D721Med (cell line): ENCODE results near the gene ROCK1.

Experiments
- DNase-seq: peaks from one replicate; pipeline ENCODE4 v3.0.0; 2011; ENCODE audit warnings: low spot score; ENCODE audit not compliant: insufficient read length
- FAIRE-seq: peaks from 2 replicates; lab custom pipeline; 2011; peaks lifted over from hg19 to GRCh38; lab: Jason Lieb, UNC
- CTCF ChIP-seq: IDR thresholded peaks from 2 replicates; pipeline ENCODE4 v1.5.1; 2012; ENCODE audit warnings: mild to moderate bottlenecking, control low read depth; ENCODE audit not compliant: insufficient read depth; ENCODE audit errors: missing control alignments

ROCK1 gene

GRCh38 chr18:21073180-21073579 lies 38.4 kb downstream of the ROCK1 start:
- TF ChIP-seq CTCF: no peak
- DNase-seq (no peak), FAIRE-seq (no peak)

GRCh38 chr18:21071071-21071470 lies 40.5 kb downstream of the ROCK1 start:
- FAIRE-seq (no peak), DNase-seq (no peak)
- no peak for TF ChIP-seq CTCF

- no peak for FAIRE-seq
- no peak for TF ChIP-seq CTCF
- DNase-seq: no peak
Observed at GRCh38 chr18:21069468-21069867, 42.1 kb downstream of the ROCK1 start.

- FAIRE-seq: no peak
- TF ChIP-seq CTCF: no peak
- no peak for DNase-seq
Observed at GRCh38 chr18:21064347-21064746, 47.3 kb downstream of the ROCK1 start.

- no peak for FAIRE-seq
Observed at GRCh38 chr18:21063011-21063410, 48.6 kb downstream of the ROCK1 start.

GRCh38 chr18:21057112-21057511 lies 54.5 kb downstream of the ROCK1 start:
- DNase-seq: no peak
- FAIRE-seq: peak; percentile 16
- TF ChIP-seq CTCF: no peak

More at GRCh38 chr18:21063011-21063410, 48.6 kb downstream of the ROCK1 start:
- no peak for TF ChIP-seq CTCF
- DNase-seq: no peak

GRCh38 chr18:21056545-21056944 lies 55.1 kb downstream of the ROCK1 start:
- no peak for TF ChIP-seq CTCF
- FAIRE-seq: no peak
- no peak for DNase-seq
